Measurements from ENCODE around the gene GFER. TPM values are rescaled to one million over a fixed set of nuclear protein-coding genes. Genes with fewer than 3 reads are reported as not detected.

GFER gene
- total RNA-seq, 1 experiment from 2014 or later = 58.5 TPM

- Mint-ChIP-seq H3K9me3 (no peaks in the 10 kb centered on the region), H3K4me3 (peak overlapping the region; percentile 71), H3K4me1 (peaks cover 39% of the 10 kb centered on the region), H3K27ac (no peak overlapping the region), H3K27me3 (ENCODE audit: low read depth) (no peaks in the 10 kb centered on the region), H3K36me3 (peaks cover 5% of the 10 kb centered on the region; the same call in 1 of the 2 replicates)
- ChIA-PET POLR2A (no interaction called here), CTCF (interaction anchor here (0.6 to 1.8 kb wide), 3 partner anchors 81 to 133 kb away, joined by 3 to 6 read pairs (median 4); no protein-coding TSS in a partner anchor)
- no peak for DNase-seq (ENCODE audit: low spot score)
- ATAC-seq = no peak
- peak; percentile 36; the same call in 1 of the 2 replicates for TF ChIP-seq HMGXB4 (CRISPR knock-in tag; IDR thresholded peaks at IDR 0.05)
- TF ChIP-seq CREM (CRISPR knock-in tag; IDR thresholded peaks at IDR 0.05) = peak; percentile 19; the same call in 1 of the 2 replicates
- TF ChIP-seq RORB (CRISPR knock-in tag; IDR thresholded peaks at IDR 0.05) = no peak
Measured at GRCh38 chr16:2009164-2009711, 25.2 kb downstream of the GFER start.

- Mint-ChIP-seq H3K36me3 (peaks cover 5% of the 10 kb centered on the region; the same call in 1 of the 2 replicates), H3K4me1 (peaks cover 33% of the 10 kb centered on the region), H3K4me3 (peak within 1 kb of the TSS; percentile 87), H3K27me3 (ENCODE audit: low read depth) (no peaks in the 10 kb centered on the region), H3K9me3 (no peaks in the 10 kb centered on the region), H3K27ac (peak within 1 kb of the TSS; percentile 88)
- peak; percentile 76 for DNase-seq (ENCODE audit: low spot score)
- ChIA-PET POLR2A (no interaction called here), CTCF (interaction anchor here (1.8 kb wide), 1 partner anchor 81 kb away, joined by 6 read pairs; no protein-coding TSS in a partner anchor)
- ATAC-seq = peak; percentile 85
- TF ChIP-seq KAT7 (CRISPR knock-in tag; IDR thresholded peaks at IDR 0.05; ENCODE audit: borderline replicate concordance) = no peak
- TF ChIP-seq ZMAT4 (CRISPR knock-in tag; IDR thresholded peaks at IDR 0.05) = no peak
- TF ChIP-seq ZNF281 (CRISPR knock-in tag; IDR thresholded peaks at IDR 0.05) = no peak
- no peak for TF ChIP-seq TCF7 (CRISPR knock-in tag; IDR thresholded peaks at IDR 0.05; ENCODE audit: low read depth)
- TF ChIP-seq ZNF532 (CRISPR knock-in tag; IDR thresholded peaks at IDR 0.05; ENCODE audit: borderline replicate concordance) = no peak
- no peak for TF ChIP-seq ZNF232 (CRISPR knock-in tag; IDR thresholded peaks at IDR 0.05)
- TF ChIP-seq SMAD3 (CRISPR knock-in tag; IDR thresholded peaks at IDR 0.05; ENCODE audit: borderline replicate concordance) = no peak
- no peak for TF ChIP-seq ELF4 (CRISPR knock-in tag; IDR thresholded peaks at IDR 0.05; ENCODE audit: low read depth)
- 0 out of 2 replicates have a peak, but pooled peaks have one; percentile 76 for TF ChIP-seq ARID4B (CRISPR knock-in tag; IDR thresholded peaks at IDR 0.05; ENCODE audit: borderline replicate concordance)
- no peak for TF ChIP-seq CREB1 (CRISPR knock-in tag; IDR thresholded peaks at IDR 0.05)
- peak; percentile 48; the same call in 1 of the 2 replicates for TF ChIP-seq GABPB1 (CRISPR knock-in tag; IDR thresholded peaks at IDR 0.05)
- no peak for TF ChIP-seq E2F4 (CRISPR knock-in tag; IDR thresholded peaks at IDR 0.05; ENCODE audit: borderline replicate concordance, low read depth)
- peak; percentile 16; the same call in 1 of the 2 replicates for TF ChIP-seq FOXP1 (CRISPR knock-in tag; IDR thresholded peaks at IDR 0.05; ENCODE audit: borderline replicate concordance)
- TF ChIP-seq ZNF396 (CRISPR knock-in tag; IDR thresholded peaks at IDR 0.05; ENCODE audit: borderline replicate concordance) = no peak
Measured at GRCh38 chr16:2009791-2010510, 26.0 kb downstream of the GFER start, which contains the start of gene ZNF598. ZNF598 (minus strand) TSS chr16:2009821.
